Measurements from ENCODE around the gene NUP153.

Gene NUP153

DNA sequence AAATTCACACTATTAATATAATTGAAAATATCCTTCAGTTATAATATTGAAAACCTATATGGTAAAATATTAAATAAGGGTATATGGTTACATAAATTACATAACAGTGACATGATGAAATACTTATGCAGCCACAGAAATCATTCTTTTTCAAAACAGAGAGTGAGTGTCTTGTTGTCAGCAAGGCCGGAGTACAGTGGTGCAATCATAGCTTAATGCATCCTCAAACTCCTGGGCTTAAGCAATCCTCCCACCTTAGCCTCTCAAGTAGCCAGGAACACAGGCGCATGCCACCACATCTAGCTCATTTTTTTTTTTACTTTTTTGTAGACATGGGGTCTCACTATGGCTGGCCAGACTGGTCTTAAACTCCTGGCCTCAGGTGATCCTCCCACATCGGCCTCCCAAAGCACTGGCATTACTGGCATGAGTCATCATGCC, 66.2 kb downstream of the NUP153 start:
- DNase-seq (ENCODE audit: low read depth), result no peak
- TF ChIP-seq CTCF (IDR thresholded peaks at IDR 0.05; ENCODE audit: low read depth, low read length, missing control alignments), result no peak
- no peak overlapping the region for H3K4me3 ChIP-seq (ENCODE audit: low read depth, low read length)

GRCh38 chr6:17638212-17638715, 68.5 kb downstream of the NUP153 start:
- H3K4me3 ChIP-seq (ENCODE audit: low read depth, low read length), result no peak overlapping the region
- DNase-seq (ENCODE audit: low read depth), result no peak
- TF ChIP-seq CTCF (IDR thresholded peaks at IDR 0.05; ENCODE audit: low read depth, low read length, missing control alignments), result no peak

GRCh38 chr6:17635568-17635967, 71.2 kb downstream of the NUP153 start:
- no peak for DNase-seq (ENCODE audit: low read depth)
- no peak for TF ChIP-seq CTCF (IDR thresholded peaks at IDR 0.05; ENCODE audit: low read depth, low read length, missing control alignments)
- H3K4me3 ChIP-seq (ENCODE audit: low read depth, low read length), result no peak overlapping the region

DNA sequence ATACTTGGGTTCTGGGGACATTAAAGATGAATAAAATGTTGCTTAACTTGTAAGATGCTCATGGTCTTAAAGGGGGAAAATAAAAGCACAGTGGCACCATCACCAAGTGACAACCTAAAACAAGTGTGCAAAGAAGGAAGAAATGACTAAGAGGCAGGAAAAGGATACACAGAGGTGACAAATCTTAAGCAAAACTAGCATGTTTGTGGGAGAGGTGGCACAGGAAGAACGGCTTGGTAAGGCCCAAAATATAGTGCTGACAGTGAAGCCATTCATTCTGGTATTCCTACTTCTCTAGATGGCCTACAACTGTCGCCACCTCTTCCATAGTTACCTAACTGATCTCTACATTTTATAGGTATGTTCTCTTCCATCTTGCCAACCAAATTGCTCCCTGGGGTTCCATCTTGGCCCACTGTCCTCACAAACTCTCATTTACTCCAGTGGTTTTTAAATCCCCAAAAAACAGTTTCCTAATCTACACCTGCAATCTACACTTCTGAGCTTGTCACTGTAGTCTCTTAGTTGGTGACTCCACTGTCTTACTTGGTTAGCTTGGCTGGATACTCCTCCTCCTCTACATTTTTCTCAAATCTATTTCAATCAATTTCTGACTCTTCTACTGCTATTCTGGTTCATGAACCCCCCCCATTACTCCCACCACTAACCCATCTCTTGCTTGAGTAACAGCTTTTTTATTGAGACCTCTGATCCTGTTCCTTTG, 73.1 kb downstream of the NUP153 start:
- no peak for TF ChIP-seq CTCF (IDR thresholded peaks at IDR 0.05; ENCODE audit: low read depth, low read length, missing control alignments)
- H3K4me3 ChIP-seq (ENCODE audit: low read depth, low read length), result no peak overlapping the region
- DNase-seq (ENCODE audit: low read depth), result peak; percentile 7

GRCh38 chr6:17632934-17633333, 73.8 kb downstream of the NUP153 start:
- H3K4me3 ChIP-seq (ENCODE audit: low read depth, low read length), result no peak overlapping the region

DNA sequence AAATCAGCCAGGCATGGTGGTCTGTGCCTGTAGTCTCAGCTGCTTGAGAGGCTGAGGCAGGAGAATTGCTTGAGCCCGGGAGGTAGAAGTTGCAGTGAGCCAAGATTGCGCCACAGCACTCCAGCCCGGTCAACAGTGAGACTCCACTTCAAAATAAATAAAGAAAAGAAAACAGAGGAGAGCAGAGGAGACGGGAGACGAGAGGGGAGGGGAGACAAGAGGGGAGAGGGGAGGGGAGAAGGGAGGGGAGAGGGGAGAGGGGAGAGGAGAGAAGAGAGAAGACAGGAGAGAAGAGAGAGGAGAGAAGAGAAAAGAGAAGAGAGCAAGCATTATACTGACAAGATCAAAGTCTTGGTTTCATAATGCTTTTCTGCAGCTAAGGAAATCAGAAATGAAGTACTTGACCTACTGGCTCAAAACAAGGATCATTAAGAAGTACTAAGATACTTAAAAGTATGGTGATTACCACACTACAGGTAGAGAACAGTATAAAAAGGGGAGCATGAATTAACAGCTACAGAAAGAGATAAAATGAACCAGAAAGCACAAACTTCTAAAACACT, 76.1 kb downstream of the NUP153 start:
- no peak for DNase-seq (ENCODE audit: low read depth)
- TF ChIP-seq CTCF (IDR thresholded peaks at IDR 0.05; ENCODE audit: low read depth, low read length, missing control alignments), result no peak

More at GRCh38 chr6:17632934-17633333, 73.8 kb downstream of the NUP153 start:
- no peak for DNase-seq (ENCODE audit: low read depth)
- TF ChIP-seq CTCF (IDR thresholded peaks at IDR 0.05; ENCODE audit: low read depth, low read length, missing control alignments), result no peak

More for the DNA sequence above, 76.1 kb downstream of the NUP153 start:
- H3K4me3 ChIP-seq (ENCODE audit: low read depth, low read length), result no peak overlapping the region
